H1 (cell line): ENCODE data around the gene ANKRD29. TPM values are rescaled to one million over a fixed set of nuclear protein-coding genes. Genes with fewer than 3 reads are reported as not detected.

Experiments
- CTCF ChIA-PET: fragments of 300-600 bp; sonication (Branson Sonifier 250); formaldehyde crosslinking; loops from one replicate; lab custom pipeline; 2021; ENCODE audit not compliant: partially characterized antibody; lab: Charles Lee
- POLR2A ChIA-PET: fragments of 300-600 bp; sonication (Branson Sonifier 250); formaldehyde crosslinking; loops from one replicate; lab custom pipeline; 2021; ENCODE audit warnings: inconsistent platforms; ENCODE audit not compliant: partially characterized antibody; lab: Charles Lee
- DNase-seq, 2 experiments: peaks; one replicate each; pipeline versions ENCODE4 v3.0.0 to v3.0.0-alpha.2; 2010 to 2022; ENCODE audit warnings: low spot score in 2 of 2, low read depth in 1 of 2, mixed read lengths in 1 of 2
- FAIRE-seq: peaks from 2 replicates; lab custom pipeline; 2011; peaks lifted over from hg19 to GRCh38; lab: Jason Lieb, UNC
- H2AFZ ChIP-seq: 2 replicates; pipeline ENCODE4 v1.8.1; 2012; ENCODE audit warnings: low read length, inconsistent platforms
- H2AK5ac ChIP-seq: 2 replicates; pipeline ENCODE4 v1.6.1; 2013; ENCODE audit warnings: low read depth, low read length
- H2BK120ac ChIP-seq: replicated peaks from 2 replicates; pipeline ENCODE3; 2013; ENCODE audit warnings: low read depth, low read length, inconsistent platforms
- H2BK12ac ChIP-seq: 2 replicates; pipeline ENCODE4 v1.6.1; 2013; ENCODE audit warnings: low read depth, low read length
- H2BK15ac ChIP-seq: 2 replicates; pipeline ENCODE4 v1.6.1; 2013; ENCODE audit warnings: low read length
- H2BK20ac ChIP-seq: 2 replicates; pipeline ENCODE4 v1.6.1; 2013; ENCODE audit warnings: low read length
- H2BK5ac ChIP-seq: 2 replicates; pipeline ENCODE4 v1.6.1; 2013; ENCODE audit warnings: low read depth, low read length
- H3K14ac ChIP-seq: 2 replicates; pipeline ENCODE4 v1.6.1; 2013; ENCODE audit warnings: inconsistent platforms; ENCODE audit not compliant: insufficient read length
- H3K18ac ChIP-seq: 2 replicates; pipeline ENCODE4 v1.6.1; 2013; ENCODE audit warnings: low read length; ENCODE audit errors: extremely low read depth
- H3K23ac ChIP-seq: 2 replicates; pipeline ENCODE4 v1.6.1; 2013; ENCODE audit warnings: inconsistent platforms; ENCODE audit not compliant: insufficient read length
- H3K23me2 ChIP-seq: 2 replicates; pipeline ENCODE4 v1.6.1; 2013; ENCODE audit warnings: low read depth, low read length
- H3K27ac ChIP-seq: 2 replicates; pipeline ENCODE4 v1.6.1; 2011; ENCODE audit warnings: low read depth, low read length, inconsistent platforms
- H3K27me3 ChIP-seq, 4 experiments: replicated peaks in 1 of 4; 1 replicate in 1 of 4; 2 replicates in 3 of 4; pipeline versions ENCODE4 v1.6.1 to v1.8.1; 2011 to 2013; ENCODE audit warnings: low read length in 3 of 4, mild to moderate bottlenecking in 3 of 4, inconsistent platforms in 2 of 4, mixed read lengths in 2 of 4, moderate library complexity in 1 of 4; ENCODE audit not compliant: control insufficient read depth in 3 of 4, insufficient read depth in 3 of 4; ENCODE audit errors: extremely low read depth in 1 of 4
- H3K36me3 ChIP-seq, 4 experiments: 2 replicates each; pipeline versions ENCODE4 v1.6.1 to v1.8.1; 2011 to 2013; ENCODE audit warnings: mild to moderate bottlenecking in 4 of 4, low read length in 3 of 4, moderate library complexity in 2 of 4, control low read depth in 1 of 4, inconsistent platforms in 1 of 4; ENCODE audit not compliant: insufficient read depth in 4 of 4, control insufficient read depth in 2 of 4
- H3K4ac ChIP-seq: replicated peaks from 2 replicates; pipeline ENCODE3; 2013; ENCODE audit warnings: low read length, low read depth, mixed read lengths, inconsistent platforms; ENCODE audit not compliant: insufficient read length
- H3K4me1 ChIP-seq, 4 experiments: replicated peaks in 1 of 4; 1 replicate in 1 of 4; 2 replicates in 3 of 4; pipeline versions ENCODE4 v1.6.1 to v1.8.1; 2011 to 2013; ENCODE audit warnings: low read length in 3 of 4, inconsistent platforms in 2 of 4, mixed read lengths in 1 of 4; ENCODE audit not compliant: insufficient read depth in 4 of 4, control insufficient read depth in 3 of 4
- H3K4me2 ChIP-seq, 2 experiments: 2 replicates each; pipeline versions ENCODE4 v1.6.1 to v1.8.1; 2011 to 2013; ENCODE audit warnings: low read depth in 2 of 2, low read length in 2 of 2, control low read depth in 1 of 2, inconsistent platforms in 1 of 2, mild to moderate bottlenecking in 1 of 2; ENCODE audit not compliant: insufficient read depth in 1 of 2
- H3K4me3 ChIP-seq, 4 experiments: fragments of 200-600, 300-600 bp in 1 of 4; sonication (generic), shearing (Covaris generic), sonication (Bioruptor Twin) in 1 of 4; 2 replicates each; pipeline versions ENCODE4 v1.5.1 to v1.8.1; 2011 to 2016; ENCODE audit warnings: low read length in 4 of 4, low read depth in 3 of 4, control low read depth in 2 of 4, inconsistent platforms in 2 of 4, mild to moderate bottlenecking in 2 of 4, mixed read lengths in 1 of 4, moderate library complexity in 1 of 4; ENCODE audit not compliant: insufficient read depth in 2 of 4; ENCODE audit errors: extremely low read depth in 1 of 4
- H3K56ac ChIP-seq: replicated peaks from 2 replicates; pipeline ENCODE3; 2013; ENCODE audit warnings: low read depth, mild to moderate bottlenecking, mixed read lengths, low read length, inconsistent platforms; ENCODE audit not compliant: insufficient read length
- H3K79me1 ChIP-seq: 2 replicates; pipeline ENCODE4 v1.6.1; 2013; ENCODE audit warnings: low read depth, low read length, control low read depth
- H3K79me2 ChIP-seq, 2 experiments: 2 replicates each; pipeline versions ENCODE4 v1.6.1 to v1.8.1; 2012 to 2013; ENCODE audit warnings: low read length in 2 of 2, mild to moderate bottlenecking in 2 of 2, inconsistent platforms in 1 of 2; ENCODE audit not compliant: insufficient read depth in 2 of 2, control insufficient read depth in 1 of 2
- H3K9ac ChIP-seq, 4 experiments: replicated peaks in 1 of 4; 1 replicate in 1 of 4; 2 replicates in 3 of 4; pipeline versions ENCODE4 v1.6.1 to v1.8.1; 2011 to 2013; ENCODE audit warnings: low read depth in 3 of 4, low read length in 3 of 4, control low read depth in 2 of 4, mild to moderate bottlenecking in 2 of 4, moderate library complexity in 2 of 4, inconsistent platforms in 1 of 4; ENCODE audit errors: extremely low read depth in 1 of 4
- H3K9me3 ChIP-seq, 2 experiments: 2 replicates each; pipeline versions ENCODE4 v1.6.1 to v1.8.1; 2012 to 2013; ENCODE audit warnings: mild to moderate bottlenecking in 2 of 2, moderate library complexity in 2 of 2, control low read depth in 1 of 2, inconsistent platforms in 1 of 2, low read depth in 1 of 2, low read length in 1 of 2, mixed read lengths in 1 of 2; ENCODE audit not compliant: insufficient read depth in 2 of 2
- H4K20me1 ChIP-seq, 2 experiments: replicated peaks in 1 of 2; 2 replicates each; pipeline versions ENCODE3 to v1.8.1; 2011 to 2013; ENCODE audit warnings: inconsistent platforms in 2 of 2, low read length in 2 of 2, mild to moderate bottlenecking in 1 of 2; ENCODE audit not compliant: insufficient read depth in 2 of 2, control insufficient read depth in 1 of 2
- H4K5ac ChIP-seq: 2 replicates; pipeline ENCODE4 v1.6.1; 2013; ENCODE audit warnings: low read length, low read depth, mixed read lengths, inconsistent platforms; ENCODE audit not compliant: insufficient read length
- H4K8ac ChIP-seq: 2 replicates; pipeline ENCODE4 v1.8.0; 2013; ENCODE audit warnings: mild to moderate bottlenecking, moderate library complexity, low read length, inconsistent platforms; ENCODE audit not compliant: insufficient read depth; ENCODE audit errors: extremely low read depth
- H4K91ac ChIP-seq: replicated peaks from 2 replicates; pipeline ENCODE3; 2013; ENCODE audit warnings: low read length, mixed read lengths, inconsistent platforms; ENCODE audit not compliant: insufficient read length
- BACH1 ChIP-seq: IDR thresholded peaks from 2 replicates; pipeline ENCODE4 v1.6.1; 2012; ENCODE audit warnings: low read length, improper control_type of control experiment
- CBX5 ChIP-seq: fragments of 300-800, 300-1000 bp; sonication (generic); IDR thresholded peaks from 2 replicates; pipeline ENCODE4 v1.7.1; 2016; ENCODE audit warnings: antibody characterized with exemption, low read length, low read depth
- CEBPB ChIP-seq: IDR thresholded peaks from 2 replicates; pipeline ENCODE4 v1.6.1; 2012; ENCODE audit warnings: low read depth, low read length
- CTBP2 ChIP-seq: IDR thresholded peaks from 2 replicates; pipeline ENCODE4 v1.7.0; 2011; ENCODE audit warnings: borderline replicate concordance, mild to moderate bottlenecking, moderate library complexity, mixed read lengths, low read length; ENCODE audit not compliant: insufficient read depth, insufficient read length
- EP300 ChIP-seq, 2 experiments: IDR thresholded peaks; 1 replicate in 1 of 2; 2 replicates in 1 of 2; pipeline ENCODE4 v1.6.1; 2011 to 2012; ENCODE audit warnings: low read depth in 2 of 2, low read length in 2 of 2, mild to moderate bottlenecking in 2 of 2, borderline replicate concordance in 1 of 2, inconsistent platforms in 1 of 2, moderate library complexity in 1 of 2
- JUN ChIP-seq: IDR thresholded peaks from 2 replicates; pipeline ENCODE4 v1.6.1; 2011; ENCODE audit warnings: low read depth, mild to moderate bottlenecking, improper control_type of control experiment, low read length
- JUND ChIP-seq: IDR thresholded peaks from 2 replicates; pipeline ENCODE4 v1.6.1; 2011; ENCODE audit warnings: mild to moderate bottlenecking, improper control_type of control experiment, low read length
- POU5F1 ChIP-seq: IDR thresholded peaks from 2 replicates; pipeline ENCODE4 v1.6.1; 2011; ENCODE audit warnings: low read depth, mild to moderate bottlenecking, low read length, moderate library complexity
- polyA plus RNA-seq, 7 experiments: library from polyadenylated mRNA; depleted of rRNA in 3 of 7; stranded (reverse) in 5 of 7; unstranded in 2 of 7; fragments of >200 nt in 5 of 7; fragments of 200-250 nt in 2 of 7; gene quantifications; 1 replicate in 5 of 7; 2 replicates in 1 of 7; 4 replicates in 1 of 7; pipeline versions ENCODE4 v1.2.1 to v1.2.3, GENCODE V29; 2011 to 2013; ENCODE audit warnings: missing spikeins in 2 of 7, mixed read lengths in 2 of 7
- total RNA-seq: library from RNA; stranded (reverse); fragmentation: NEBNext Ultra II Directional; extraction: Animal tissue kit (Norgen Biotek cat#: 25700); gene quantifications from 2 replicates; pipeline ENCODE4 v1.2.1, GENCODE V29; 2021

ANKRD29 gene
- total and polyA plus RNA-seq, 2 of the 8 experiments (the other 6 are each of a cell fraction or from before 2014, with no cell fraction given), result 3.0 to 7.3 TPM

DNA sequence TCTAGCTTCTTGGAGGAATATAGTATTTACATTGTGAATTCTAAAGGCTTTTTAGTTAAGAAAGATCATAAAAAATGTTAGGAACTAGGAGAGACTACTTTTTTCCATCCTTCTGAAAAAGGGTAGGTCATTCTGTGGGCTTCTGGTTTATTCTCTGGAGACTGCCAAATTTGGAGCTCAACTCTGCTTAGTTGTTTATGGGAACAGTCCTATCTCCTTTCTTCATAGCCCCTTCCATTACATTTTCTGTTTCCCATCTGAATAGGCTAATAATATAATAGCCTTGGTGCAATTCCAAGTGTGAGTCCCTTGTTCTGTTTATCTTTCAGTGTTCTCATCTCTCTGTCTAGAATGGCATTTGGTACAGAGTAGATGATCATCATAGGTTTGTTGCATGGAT, 42.1 kb upstream of the ANKRD29 start:
- POLR2A ChIA-PET, result no interaction called here
- CTCF ChIA-PET, result interaction anchor here (0.8 to 3.1 kb wide), 7 partner anchors 12 to 206 kb away, joined by 3 to 30 read pairs (median 9); no protein-coding TSS in a partner anchor
- peaks cover 0 to 3% of the 10 kb centered on the region in 2 experiments; a peak in 1 of 4 replicates for H3K9me3 ChIP-seq
- TF ChIP-seq CBX5, result no peak
- TF ChIP-seq BACH1, result no peak
- no peak for TF ChIP-seq JUN
- no peak for TF ChIP-seq JUND
- TF ChIP-seq POU5F1, result no peak
- TF ChIP-seq CTBP2, result no peak
- no peak for TF ChIP-seq CEBPB
- TF ChIP-seq EP300 (IDR thresholded peaks at IDR 0.05; ENCODE audit: borderline replicate concordance in 1 of 2, low read depth in 2 of 2, low read length in 2 of 2), result no peak

More for the DNA sequence above, 42.1 kb upstream of the ANKRD29 start:
- no peak overlapping the region for H3K18ac ChIP-seq
- H4K91ac ChIP-seq, result no peak overlapping the region
- H2BK12ac ChIP-seq, result no peak overlapping the region
- no peak overlapping the region for H3K9ac ChIP-seq
- no peak overlapping the region for H2AK5ac ChIP-seq
- no peaks in the 10 kb centered on the region for H3K4me1 ChIP-seq
- no peak overlapping the region for H3K4me2 ChIP-seq
- H3K14ac ChIP-seq, result no peak overlapping the region
- H3K4me3 ChIP-seq, result no peak overlapping the region
- no peak overlapping the region for H2BK20ac ChIP-seq
- no peaks in the 10 kb centered on the region for H3K23me2 ChIP-seq
- H4K8ac ChIP-seq, result no peak overlapping the region
- H3K36me3 ChIP-seq, result no peaks in the 10 kb centered on the region
- no peak for DNase-seq
- H2BK5ac ChIP-seq, result no peak overlapping the region
- no peak for FAIRE-seq
- no peak overlapping the region for H3K27ac ChIP-seq
- H4K20me1 ChIP-seq, result no peaks in the 10 kb centered on the region
- H4K5ac ChIP-seq, result no peak overlapping the region
- H3K79me1 ChIP-seq, result no peaks in the 10 kb centered on the region
- no peak overlapping the region for H2AFZ ChIP-seq
- H3K27me3 ChIP-seq, result no peaks in the 10 kb centered on the region
- no peaks in the 10 kb centered on the region for H3K79me2 ChIP-seq
- no peak overlapping the region for H3K23ac ChIP-seq
- no peak overlapping the region for H3K4ac ChIP-seq
- no peak overlapping the region for H2BK120ac ChIP-seq
- no peak overlapping the region for H3K56ac ChIP-seq
- no peak overlapping the region for H2BK15ac ChIP-seq
